IPS-15b (cell line): ENCODE measurements around the gene PRSS50.

Experiments
- H3K27me3 ChIP-seq: one replicate; pipeline ENCODE4 v1.6.1; 2013; ENCODE audit warnings: low read length; ENCODE audit not compliant: control insufficient read depth, insufficient read depth
- H3K36me3 ChIP-seq: one replicate; pipeline ENCODE4 v1.6.1; 2013; ENCODE audit warnings: low read length; ENCODE audit not compliant: control insufficient read depth, insufficient read depth
- H3K4me1 ChIP-seq: one replicate; pipeline ENCODE4 v1.6.1; 2013; ENCODE audit warnings: mild to moderate bottlenecking, low read length; ENCODE audit not compliant: control insufficient read depth, insufficient read depth
- H3K4me3 ChIP-seq: one replicate; pipeline ENCODE4 v1.5.1; 2013; ENCODE audit warnings: low read depth, low read length
- H3K9ac ChIP-seq: one replicate; pipeline ENCODE4 v1.6.1; 2013; ENCODE audit warnings: low read depth, mild to moderate bottlenecking, low read length
- H3K9me3 ChIP-seq: one replicate; pipeline ENCODE4 v1.6.1; 2013; ENCODE audit warnings: mild to moderate bottlenecking, low read length; ENCODE audit not compliant: control insufficient read depth, insufficient read depth

Gene PRSS50

GRCh38 chr3:46669191-46669999 lies 48.3 kb downstream of the PRSS50 start:
- H3K27me3 ChIP-seq, result no peaks in the 10 kb centered on the region

GRCh38 chr3:46668591-46668990 lies 49.1 kb downstream of the PRSS50 start:
- Histone ChIP-seq H3K4me1 (no peaks in the 10 kb centered on the region), H3K9me3 (no peaks in the 10 kb centered on the region), H3K27me3 (no peaks in the 10 kb centered on the region), H3K9ac (no peak overlapping the region), H3K36me3 (no peaks in the 10 kb centered on the region), H3K4me3 (no peak overlapping the region)

More at GRCh38 chr3:46669191-46669999, 48.3 kb downstream of the PRSS50 start:
- Histone ChIP-seq H3K4me3 (no peak overlapping the region), H3K4me1 (no peaks in the 10 kb centered on the region), H3K9ac (no peak overlapping the region), H3K9me3 (no peaks in the 10 kb centered on the region), H3K36me3 (no peaks in the 10 kb centered on the region)

GRCh38 chr3:46668116-46668515 lies 49.6 kb downstream of the PRSS50 start:
- H3K27me3 ChIP-seq, result no peaks in the 10 kb centered on the region
- peaks cover under 1% of the 10 kb centered on the region for H3K4me1 ChIP-seq
- no peaks in the 10 kb centered on the region for H3K36me3 ChIP-seq
- H3K9me3 ChIP-seq, result no peaks in the 10 kb centered on the region
- H3K4me3 ChIP-seq, result no peak overlapping the region
- no peak overlapping the region for H3K9ac ChIP-seq

GRCh38 chr3:46667657-46668056 lies 50.0 kb downstream of the PRSS50 start:
- H3K9ac ChIP-seq, result no peak overlapping the region
- no peaks in the 10 kb centered on the region for H3K36me3 ChIP-seq
- H3K9me3 ChIP-seq, result no peaks in the 10 kb centered on the region
- no peak overlapping the region for H3K4me3 ChIP-seq
- H3K4me1 ChIP-seq, result peaks cover 5% of the 10 kb centered on the region
- H3K27me3 ChIP-seq, result no peaks in the 10 kb centered on the region

GRCh38 chr3:46667061-46667621 lies 50.5 kb downstream of the PRSS50 start:
- H3K9me3 ChIP-seq, result no peaks in the 10 kb centered on the region
- H3K27me3 ChIP-seq, result no peaks in the 10 kb centered on the region
- H3K36me3 ChIP-seq, result no peaks in the 10 kb centered on the region
- H3K4me3 ChIP-seq, result no peak overlapping the region
- H3K4me1 ChIP-seq, result peaks cover 8% of the 10 kb centered on the region
- no peak overlapping the region for H3K9ac ChIP-seq

GRCh38 chr3:46666453-46666845 lies 51.2 kb downstream of the PRSS50 start:
- H3K36me3 ChIP-seq, result no peaks in the 10 kb centered on the region
- H3K4me1 ChIP-seq, result peaks cover 11% of the 10 kb centered on the region
- H3K4me3 ChIP-seq, result no peak overlapping the region
- H3K9me3 ChIP-seq, result no peaks in the 10 kb centered on the region
- no peak overlapping the region for H3K9ac ChIP-seq
- no peaks in the 10 kb centered on the region for H3K27me3 ChIP-seq

GRCh38 chr3:46665763-46666452 lies 51.8 kb downstream of the PRSS50 start:
- H3K4me3 ChIP-seq, result no peak overlapping the region

GRCh38 chr3:46664971-46665762 lies 52.5 kb downstream of the PRSS50 start:
- Histone ChIP-seq H3K4me1 (peaks cover 21% of the 10 kb centered on the region), H3K27me3 (no peaks in the 10 kb centered on the region), H3K9ac (no peak overlapping the region)

More at GRCh38 chr3:46665763-46666452, 51.8 kb downstream of the PRSS50 start:
- H3K9me3 ChIP-seq, result no peaks in the 10 kb centered on the region
- peaks cover 15% of the 10 kb centered on the region for H3K4me1 ChIP-seq
- no peaks in the 10 kb centered on the region for H3K36me3 ChIP-seq
- no peak overlapping the region for H3K9ac ChIP-seq
- H3K27me3 ChIP-seq, result no peaks in the 10 kb centered on the region

GRCh38 chr3:46664188-46664970 lies 53.3 kb downstream of the PRSS50 start:
- H3K9ac ChIP-seq, result no peak overlapping the region
- no peaks in the 10 kb centered on the region for H3K9me3 ChIP-seq
- H3K4me1 ChIP-seq, result peaks cover 26% of the 10 kb centered on the region
- H3K4me3 ChIP-seq, result no peak overlapping the region
- no peaks in the 10 kb centered on the region for H3K36me3 ChIP-seq
- no peaks in the 10 kb centered on the region for H3K27me3 ChIP-seq

More at GRCh38 chr3:46664971-46665762, 52.5 kb downstream of the PRSS50 start:
- Histone ChIP-seq H3K9me3 (no peaks in the 10 kb centered on the region), H3K36me3 (no peaks in the 10 kb centered on the region), H3K4me3 (no peak overlapping the region)

- Histone ChIP-seq H3K36me3 (no peaks in the 10 kb centered on the region), H3K9me3 (no peaks in the 10 kb centered on the region), H3K4me3 (no peak overlapping the region), H3K4me1 (peaks cover 26% of the 10 kb centered on the region), H3K9ac (no peak overlapping the region), H3K27me3 (no peaks in the 10 kb centered on the region)
Measured at GRCh38 chr3:46663591-46664135, 54.0 kb downstream of the PRSS50 start.
